Fibroblast of lung (primary cell): ENCODE measurements around the gene ZBTB4.

ENCODE experiments used
- CTCF ChIP-seq, 2 donors: IDR thresholded peaks in 1 of 2; conservative IDR thresholded peaks in 1 of 2; 1 replicate in 1 of 2; 2 replicates in 1 of 2; pipeline ENCODE4 v1.5.1; 2011 to 2012; ENCODE audit warnings: low read length in 2 of 2, control low read depth in 1 of 2, inconsistent platforms in 1 of 2, low read depth in 1 of 2, mild to moderate bottlenecking in 1 of 2
- EZH2 ChIP-seq: IDR thresholded peaks from 2 replicates; pipeline ENCODE4 v1.5.1; 2012; ENCODE audit warnings: low read length, control low read depth, mild to moderate bottlenecking; ENCODE audit errors: missing control alignments

DNA sequence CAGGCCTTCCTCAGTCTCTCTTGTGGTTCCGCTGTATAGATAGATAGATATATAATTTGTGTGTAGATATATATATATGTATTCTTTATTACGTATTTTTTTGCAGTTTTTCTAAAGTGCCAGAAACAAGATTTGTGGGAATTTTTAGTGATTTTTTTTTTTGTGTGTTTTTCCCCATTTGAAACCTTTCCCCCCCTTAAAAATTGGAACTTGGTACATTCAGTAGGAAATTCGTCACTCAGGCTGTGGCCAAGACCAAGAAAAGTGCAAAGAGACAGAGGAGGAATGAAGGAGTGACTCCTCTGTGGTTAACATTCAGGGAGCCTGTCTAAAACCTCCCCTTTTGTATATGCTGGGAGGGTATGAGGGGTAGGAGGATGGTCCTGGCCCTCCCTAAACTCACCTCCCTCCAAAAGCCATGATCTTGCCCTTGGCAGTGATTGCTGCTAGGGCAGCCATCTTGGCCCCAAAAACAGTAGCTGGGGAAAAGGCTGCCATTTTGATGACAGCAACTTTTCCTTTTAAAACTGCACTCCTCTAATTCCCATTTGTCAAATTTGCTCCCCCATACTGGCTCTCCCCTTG is 19.4 kb downstream of the ZBTB4 start:
- TF ChIP-seq CTCF (conservative IDR thresholded peaks at IDR 0.05 in 1 of 2, IDR thresholded peaks at IDR 0.05 in 1 of 2; ENCODE audit: low read depth in 1 of 2, low read length in 2 of 2) (no peak), EZH2 (no peak)
